Colon (tissue), 2 donors: ENCODE results near the gene COL6A3.

Experiments
- FAIRE-seq: peaks from 2 replicates; lab custom pipeline; 2012; peaks lifted over from hg19 to GRCh38; lab: Jason Lieb, UNC
- donor health status: control.
- donor health status: control.

COL6A3 gene

GRCh38 chr2:237294460-237294859 lies 119.5 kb downstream of the COL6A3 start:
- FAIRE-seq, result no peak

- FAIRE-seq, result no peak
Observed at GRCh38 chr2:237293978-237294377, 120.0 kb downstream of the COL6A3 start.

GRCh38 chr2:237291138-237291792 lies 122.7 kb downstream of the COL6A3 start:
- FAIRE-seq, result no peak

GRCh38 chr2:237290261-237290660 lies 123.7 kb downstream of the COL6A3 start:
- no peak for FAIRE-seq

GRCh38 chr2:237289139-237289538 lies 124.8 kb downstream of the COL6A3 start:
- no peak for FAIRE-seq

- no peak for FAIRE-seq
Observed at GRCh38 chr2:237287872-237288271, 126.1 kb downstream of the COL6A3 start.

- FAIRE-seq, result no peak
Observed at GRCh38 chr2:237283131-237283928, 130.6 kb downstream of the COL6A3 start.

- no peak for FAIRE-seq
Observed at GRCh38 chr2:237282568-237283128, 131.3 kb downstream of the COL6A3 start.

- FAIRE-seq, result no peak
Observed at GRCh38 chr2:237281836-237282306, 132.1 kb downstream of the COL6A3 start.

- no peak for FAIRE-seq
Observed at GRCh38 chr2:237280939-237281338, 133.0 kb downstream of the COL6A3 start.

- FAIRE-seq, result no peak
Observed at GRCh38 chr2:237280229-237280628, 133.7 kb downstream of the COL6A3 start.

- FAIRE-seq, result no peak
Observed at GRCh38 chr2:237279012-237279768, 134.8 kb downstream of the COL6A3 start.

GRCh38 chr2:237278568-237278967 lies 135.4 kb downstream of the COL6A3 start:
- FAIRE-seq, result no peak

- no peak for FAIRE-seq
Observed at GRCh38 chr2:237276716-237277490, 137.1 kb downstream of the COL6A3 start.
